ENCODE results near the gene SPHK2.
"Not testable (repeated sequence)": the region's sequence is repeated elsewhere in the genome, so short reads cannot be mapped to it uniquely, and the experiment has no call there.

The SPHK2 gene

GRCh38 chr19:48637449-48637947 lies 18.2 kb downstream of the SPHK2 start:
- DNase-seq, result peak; percentile 99

- peak; percentile 94 for DNase-seq
Observed at GRCh38 chr19:48637948-48638830, 18.9 kb downstream of the SPHK2 start.

- no peak for DNase-seq
Observed at GRCh38 chr19:48638831-48639381, 19.6 kb downstream of the SPHK2 start.

- no peak for DNase-seq
Observed at GRCh38 chr19:48639483-48640375, 20.4 kb downstream of the SPHK2 start.

GRCh38 chr19:48641850-48642249 lies 22.5 kb downstream of the SPHK2 start:
- DNase-seq, result no peak

GRCh38 chr19:48642862-48643261 lies 23.6 kb downstream of the SPHK2 start:
- DNase-seq, result no peak

- no peak for DNase-seq
Observed at GRCh38 chr19:48644355-48644754, 25.0 kb downstream of the SPHK2 start.

- DNase-seq, result peak; percentile 86
Observed at GRCh38 chr19:48644839-48645619, 25.7 kb downstream of the SPHK2 start.

GRCh38 chr19:48645620-48646000 lies 26.3 kb downstream of the SPHK2 start:
- no peak for DNase-seq

GRCh38 chr19:48646001-48646721 lies 26.9 kb downstream of the SPHK2 start, which contains the start of gene CA11:
CA11 (minus strand) TSS chr19:48646187; CDS start chr19:48645632, 555 bp downstream.
- DNase-seq, result peak; percentile 95

- no peak for DNase-seq
Observed at GRCh38 chr19:48646722-48647216, 27.5 kb downstream of the SPHK2 start.

- DNase-seq, result no peak
Observed at GRCh38 chr19:48648134-48648533, 28.8 kb downstream of the SPHK2 start.

GRCh38 chr19:48650974-48651682 lies 31.8 kb downstream of the SPHK2 start:
- DNase-seq, result no peak

- DNase-seq, result no peak
Observed at GRCh38 chr19:48651683-48652048, 32.4 kb downstream of the SPHK2 start.

GRCh38 chr19:48654299-48655059 lies 35.2 kb downstream of the SPHK2 start:
- peak; percentile 65 for DNase-seq

GRCh38 chr19:48656840-48657474 lies 37.7 kb downstream of the SPHK2 start:
- DNase-seq, result no peak

- not testable (repeated sequence) for DNase-seq
Observed at GRCh38 chr19:48657828-48658227, 38.5 kb downstream of the SPHK2 start.

- DNase-seq, result no peak
Observed at GRCh38 chr19:48658483-48658882, 39.2 kb downstream of the SPHK2 start.

GRCh38 chr19:48659768-48660167 lies 40.5 kb downstream of the SPHK2 start:
- no peak for DNase-seq
